Measurements from ENCODE around the gene RFC5. TPM values are rescaled to one million over a fixed set of nuclear protein-coding genes. Genes with fewer than 3 reads are reported as not detected.

RFC5 gene
- total RNA-seq, 1 experiment from 2014 or later, result 55.0 TPM

GRCh38 chr12:118029166-118029565 lies 12.7 kb downstream of the RFC5 start:
- no peaks in the 10 kb centered on the region for H3K27me3 ChIP-seq (ENCODE audit: control insufficient read depth, insufficient read depth, low read length)
- H3K36me3 ChIP-seq (replicated peaks; ENCODE audit: control insufficient read depth, insufficient read depth, low read length), result peaks cover 34% of the 10 kb centered on the region
- no peak for DNase-seq
- H3K4me3 ChIP-seq (ENCODE audit: insufficient read depth, low read depth, low read length), result no peak overlapping the region

- DNase-seq, result no peak
- H3K36me3 ChIP-seq (replicated peaks; ENCODE audit: control insufficient read depth, insufficient read depth, low read length), result peaks cover 31% of the 10 kb centered on the region
- H3K27me3 ChIP-seq (ENCODE audit: control insufficient read depth, insufficient read depth, low read length), result no peaks in the 10 kb centered on the region
- no peak overlapping the region for H3K4me3 ChIP-seq (ENCODE audit: insufficient read depth, low read depth, low read length)
Measured at GRCh38 chr12:118032188-118032587, 15.7 kb downstream of the RFC5 start.

GRCh38 chr12:118033323-118033722 lies 16.8 kb downstream of the RFC5 start:
- Histone ChIP-seq H3K27me3 (ENCODE audit: control insufficient read depth, insufficient read depth, low read length) (no peaks in the 10 kb centered on the region), H3K36me3 (replicated peaks; ENCODE audit: control insufficient read depth, insufficient read depth, low read length) (peaks cover 36% of the 10 kb centered on the region), H3K4me3 (ENCODE audit: insufficient read depth, low read depth, low read length) (no peak overlapping the region)
- DNase-seq, result no peak

DNA sequence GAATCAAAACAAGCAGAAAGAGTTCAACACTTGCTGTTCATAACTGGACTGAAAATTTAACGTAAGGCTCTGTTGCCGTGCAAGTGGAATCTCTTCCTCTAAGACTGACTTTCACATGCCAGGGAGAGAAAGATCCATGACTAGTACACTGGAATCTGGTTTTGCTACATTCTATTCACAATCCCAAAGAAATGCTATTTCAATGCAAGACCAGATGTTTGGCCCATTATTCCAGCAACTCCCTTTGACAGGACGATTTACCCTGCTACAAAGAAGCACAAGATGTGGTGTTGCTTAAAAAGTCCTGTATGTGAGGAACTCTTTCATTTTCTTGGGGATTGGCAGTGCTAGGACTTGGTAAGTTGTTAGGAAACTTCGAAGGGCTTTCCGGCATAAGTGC lies 17.4 kb downstream of the RFC5 start:
- DNase-seq, result no peak
- no peaks in the 10 kb centered on the region for H3K27me3 ChIP-seq (ENCODE audit: control insufficient read depth, insufficient read depth, low read length)
- peaks cover 37% of the 10 kb centered on the region for H3K36me3 ChIP-seq (replicated peaks; ENCODE audit: control insufficient read depth, insufficient read depth, low read length)
- H3K4me3 ChIP-seq (ENCODE audit: insufficient read depth, low read depth, low read length), result no peak overlapping the region

DNA sequence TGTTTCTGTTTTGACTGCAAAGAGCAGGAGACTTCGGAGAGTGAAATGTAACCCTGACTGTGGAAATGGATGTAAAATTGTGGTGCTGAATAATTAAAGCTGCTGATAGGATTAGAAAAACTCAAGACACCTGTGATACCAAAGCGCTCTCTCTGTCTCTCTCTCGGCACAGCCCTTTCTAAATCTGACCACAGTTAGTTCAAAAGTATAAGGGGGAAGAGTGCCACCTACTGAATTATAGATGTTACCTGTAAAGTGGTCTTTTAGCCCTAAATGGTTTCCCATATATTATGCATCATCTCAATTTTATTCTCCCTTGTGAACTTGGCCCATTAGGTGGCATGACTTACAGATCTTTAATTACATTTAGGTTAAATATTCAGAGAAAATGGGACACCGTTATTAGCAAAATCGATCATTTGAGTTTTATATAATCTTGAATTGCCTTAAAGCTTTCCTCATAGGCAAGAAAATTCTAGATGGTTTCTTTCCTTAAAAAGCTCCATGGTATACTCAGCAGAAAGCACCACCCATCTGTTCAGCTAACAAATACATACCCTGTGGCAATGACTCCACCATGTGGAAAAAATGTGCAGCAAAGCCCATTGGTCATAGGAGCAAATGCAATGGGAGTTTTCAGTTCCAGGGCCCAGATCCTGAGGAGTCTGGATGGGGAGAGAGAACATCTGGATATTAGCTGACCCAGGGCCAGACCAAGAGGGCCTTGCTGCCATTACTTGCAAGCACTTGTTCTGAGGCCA lies 18.1 kb downstream of the RFC5 start:
- Histone ChIP-seq H3K4me3 (ENCODE audit: insufficient read depth, low read depth, low read length) (no peak overlapping the region), H3K27me3 (ENCODE audit: control insufficient read depth, insufficient read depth, low read length) (no peaks in the 10 kb centered on the region), H3K36me3 (replicated peaks; ENCODE audit: control insufficient read depth, insufficient read depth, low read length) (peaks cover 39% of the 10 kb centered on the region)
- peak; percentile 45 for DNase-seq

DNA sequence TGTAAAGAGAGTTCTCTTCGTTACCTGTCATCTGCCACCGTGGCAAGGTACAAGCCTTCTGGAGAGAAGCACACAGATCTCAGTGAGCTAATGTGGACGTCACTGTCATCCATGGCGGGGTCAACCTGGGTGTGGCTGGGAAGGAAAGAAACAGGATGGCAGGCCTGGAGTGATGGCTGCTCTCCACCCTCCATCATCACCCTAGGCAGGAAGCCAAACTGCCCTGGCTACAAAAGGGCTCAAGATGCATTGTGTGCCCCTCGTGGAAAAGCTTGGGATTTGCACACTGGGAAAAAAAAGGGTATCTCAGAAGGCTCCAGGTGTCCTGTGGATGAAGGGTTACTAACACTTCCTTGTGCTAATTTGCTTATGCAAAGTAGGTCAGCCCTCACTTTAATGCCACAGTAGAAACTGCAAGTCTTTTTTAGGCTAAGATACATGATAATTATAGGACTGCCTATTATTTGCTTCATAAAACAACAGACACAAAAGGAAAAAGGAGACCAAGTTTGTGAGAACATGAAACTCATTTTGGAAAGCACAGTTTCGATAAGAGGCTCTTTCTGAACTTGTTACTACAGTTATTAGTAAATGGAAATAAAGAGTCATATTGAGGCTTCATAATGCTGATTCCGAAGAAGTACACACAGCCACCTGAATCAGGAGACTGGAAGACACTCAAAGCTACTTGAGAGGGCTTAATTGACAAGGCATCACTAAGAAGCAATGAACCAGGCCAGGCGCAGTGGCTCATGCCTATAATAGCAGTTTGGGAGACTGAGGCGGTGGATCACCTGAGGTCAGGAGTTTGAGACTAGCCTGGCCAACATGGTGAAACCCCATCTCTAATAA lies 18.9 kb downstream of the RFC5 start:
- H3K36me3 ChIP-seq (replicated peaks; ENCODE audit: control insufficient read depth, insufficient read depth, low read length), result peaks cover 36% of the 10 kb centered on the region
- DNase-seq, result no peak
- no peak overlapping the region for H3K4me3 ChIP-seq (ENCODE audit: insufficient read depth, low read depth, low read length)
- H3K27me3 ChIP-seq (ENCODE audit: control insufficient read depth, insufficient read depth, low read length), result no peaks in the 10 kb centered on the region

DNA sequence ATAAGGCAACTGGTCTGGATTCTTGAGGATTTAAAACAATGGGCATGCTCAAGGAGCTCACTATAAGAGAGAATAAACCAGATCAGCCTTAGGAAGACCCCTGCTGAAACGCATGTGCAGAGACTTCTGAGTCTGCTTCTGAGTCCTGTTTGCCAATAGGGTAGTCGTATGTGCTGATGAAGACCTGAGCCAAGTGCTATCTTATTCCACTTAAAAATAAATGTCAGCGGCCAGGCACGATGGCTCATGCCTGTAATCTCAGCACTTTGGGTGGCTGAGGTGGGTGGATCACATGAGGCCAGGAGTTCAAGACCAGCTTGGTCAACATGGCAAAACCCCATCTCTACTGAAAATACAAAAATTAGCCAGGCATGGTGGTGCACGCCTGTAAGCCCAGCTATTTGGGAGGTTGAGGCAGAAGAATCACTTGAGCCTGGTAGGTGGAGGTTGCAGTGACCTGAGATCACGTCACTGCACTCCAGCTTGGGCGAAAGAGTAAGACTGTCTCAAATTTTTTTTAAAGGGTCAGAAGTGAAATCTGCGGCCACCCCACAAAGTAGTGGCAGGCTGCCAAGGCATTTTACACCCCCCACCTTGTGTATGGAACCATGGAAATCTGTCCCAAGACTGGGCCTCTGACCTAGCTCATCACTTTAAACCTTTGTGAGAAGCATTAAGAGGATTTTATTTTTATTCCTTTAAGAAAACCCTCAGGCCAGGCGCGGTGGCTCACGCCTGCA lies 20.3 kb downstream of the RFC5 start:
- DNase-seq, result no peak
- no peaks in the 10 kb centered on the region for H3K27me3 ChIP-seq (ENCODE audit: control insufficient read depth, insufficient read depth, low read length)
- H3K4me3 ChIP-seq (ENCODE audit: insufficient read depth, low read depth, low read length), result no peak overlapping the region
- peaks cover 38% of the 10 kb centered on the region for H3K36me3 ChIP-seq (replicated peaks; ENCODE audit: control insufficient read depth, insufficient read depth, low read length)

DNA sequence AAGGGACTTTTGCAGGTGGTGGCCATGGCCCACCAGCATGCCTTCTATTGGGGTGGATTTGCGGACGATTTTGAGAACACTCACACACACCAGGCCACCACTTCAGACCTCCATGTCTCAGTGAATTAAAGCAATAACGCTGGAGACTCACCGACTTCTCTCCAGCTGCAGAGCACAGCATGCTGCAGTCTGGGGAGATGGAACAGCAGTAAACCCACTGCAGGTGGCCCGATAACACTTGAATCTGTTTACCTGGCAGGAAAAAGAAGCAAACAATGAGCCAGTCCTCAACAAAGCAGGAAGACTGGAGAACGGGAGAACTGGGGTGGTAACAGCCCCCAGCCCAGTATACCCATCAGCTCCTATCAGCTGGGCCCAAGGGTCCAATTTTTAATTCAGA lies 21.6 kb downstream of the RFC5 start:
- no peak overlapping the region for H3K4me3 ChIP-seq (ENCODE audit: insufficient read depth, low read depth, low read length)
- H3K36me3 ChIP-seq (replicated peaks; ENCODE audit: control insufficient read depth, insufficient read depth, low read length), result peaks cover 41% of the 10 kb centered on the region
- H3K27me3 ChIP-seq (ENCODE audit: control insufficient read depth, insufficient read depth, low read length), result no peaks in the 10 kb centered on the region
- no peak for DNase-seq

GRCh38 chr12:118042091-118042490 lies 25.6 kb downstream of the RFC5 start:
- H3K27me3 ChIP-seq (ENCODE audit: control insufficient read depth, insufficient read depth, low read length), result no peaks in the 10 kb centered on the region
- no peak for DNase-seq
- H3K36me3 ChIP-seq (replicated peaks; ENCODE audit: control insufficient read depth, insufficient read depth, low read length), result peaks cover 22% of the 10 kb centered on the region
- H3K4me3 ChIP-seq (ENCODE audit: insufficient read depth, low read depth, low read length), result no peak overlapping the region

- Histone ChIP-seq H3K27me3 (ENCODE audit: control insufficient read depth, insufficient read depth, low read length) (no peaks in the 10 kb centered on the region), H3K4me3 (ENCODE audit: insufficient read depth, low read depth, low read length) (no peak overlapping the region), H3K36me3 (replicated peaks; ENCODE audit: control insufficient read depth, insufficient read depth, low read length) (peaks cover 14% of the 10 kb centered on the region)
- DNase-seq, result no peak
Measured at GRCh38 chr12:118044075-118044474, 27.6 kb downstream of the RFC5 start.

DNA sequence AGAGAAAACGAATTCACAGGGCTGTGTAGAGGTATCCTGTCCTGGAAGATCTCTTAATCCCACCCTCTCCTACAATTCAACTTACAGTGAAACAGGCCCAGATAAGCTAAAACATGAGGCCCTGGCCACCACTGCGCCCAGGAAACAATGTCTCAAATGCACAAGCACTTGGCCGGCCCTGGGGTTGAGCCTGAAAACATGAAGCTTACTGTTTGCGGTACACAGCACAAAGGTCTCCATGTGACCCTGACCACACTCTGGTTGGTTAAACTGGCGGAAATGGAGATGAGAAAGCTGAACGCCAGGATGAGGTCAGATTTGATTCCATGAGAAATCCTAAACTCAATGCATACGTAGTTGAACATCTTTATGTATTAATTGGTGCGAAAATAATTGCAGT lies 28.1 kb downstream of the RFC5 start:
- no peaks in the 10 kb centered on the region for H3K27me3 ChIP-seq (ENCODE audit: control insufficient read depth, insufficient read depth, low read length)
- peaks cover 14% of the 10 kb centered on the region for H3K36me3 ChIP-seq (replicated peaks; ENCODE audit: control insufficient read depth, insufficient read depth, low read length)
- DNase-seq, result no peak
- no peak overlapping the region for H3K4me3 ChIP-seq (ENCODE audit: insufficient read depth, low read depth, low read length)

DNA sequence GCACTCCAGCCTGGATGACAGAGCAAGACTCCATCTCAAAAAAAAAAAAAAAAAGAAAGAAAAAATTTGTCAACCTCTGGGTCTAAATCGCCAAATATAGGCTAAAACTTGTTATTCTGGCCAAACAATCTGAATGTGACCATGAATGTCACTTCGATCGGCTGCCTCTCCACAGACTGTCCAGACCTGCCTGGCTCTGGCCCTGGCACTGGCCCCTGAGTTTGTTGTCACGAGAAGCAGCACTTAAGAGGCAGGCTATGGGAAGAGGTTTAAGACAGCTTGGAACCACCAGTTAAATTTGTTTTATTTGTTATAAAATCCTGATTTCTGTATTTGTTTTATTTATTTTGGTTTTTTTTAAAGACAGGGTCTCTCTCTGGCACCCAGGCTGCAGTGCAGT lies 29.9 kb downstream of the RFC5 start:
- no peak overlapping the region for H3K4me3 ChIP-seq (ENCODE audit: insufficient read depth, low read depth, low read length)
- no peak for DNase-seq
- H3K27me3 ChIP-seq (ENCODE audit: control insufficient read depth, insufficient read depth, low read length), result no peaks in the 10 kb centered on the region
- peaks cover 10% of the 10 kb centered on the region for H3K36me3 ChIP-seq (replicated peaks; ENCODE audit: control insufficient read depth, insufficient read depth, low read length)

DNA sequence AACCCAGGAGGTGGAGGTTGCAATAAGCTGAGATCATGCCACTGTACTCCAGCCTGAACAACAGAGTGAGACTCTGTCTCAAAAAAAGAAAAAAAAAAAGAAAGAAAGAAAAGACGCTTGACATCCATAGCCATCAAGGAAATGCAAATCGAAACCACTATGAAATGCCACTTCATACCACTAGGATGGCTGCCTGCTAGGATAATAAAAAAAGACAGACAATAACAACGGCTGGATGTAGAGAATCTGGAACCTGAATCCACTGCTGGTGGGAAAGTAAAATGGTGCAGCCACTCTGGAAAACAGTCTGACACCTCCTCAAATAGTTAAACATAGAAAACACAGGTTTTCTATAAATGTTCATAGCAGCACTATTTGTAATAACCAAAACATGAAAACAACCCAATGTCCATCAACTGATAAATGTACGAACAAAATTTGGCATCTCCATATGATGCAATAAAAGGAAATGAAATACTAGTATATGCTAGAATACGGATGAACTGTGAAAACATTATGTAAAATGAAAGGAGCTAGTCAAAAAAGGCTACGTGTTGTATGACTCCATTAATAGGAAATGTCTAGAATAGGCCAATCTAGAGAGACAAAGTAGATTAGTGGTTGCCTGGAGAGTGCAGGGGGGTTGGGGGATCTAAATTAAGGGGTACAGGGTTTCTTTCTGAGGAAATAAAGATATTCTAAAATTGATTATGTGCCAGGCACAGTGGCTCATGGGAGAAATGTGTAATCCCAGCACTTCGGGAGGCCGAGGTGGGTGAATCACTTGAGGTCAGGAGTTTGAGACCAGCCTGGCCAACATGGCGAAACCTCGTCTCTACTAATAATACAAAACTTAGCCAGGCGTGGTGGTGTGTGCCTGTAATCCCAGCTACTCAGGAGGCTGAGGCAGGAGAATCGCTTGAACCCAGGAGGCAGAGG lies 34.7 kb downstream of the RFC5 start:
- no peak overlapping the region for H3K4me3 ChIP-seq (ENCODE audit: insufficient read depth, low read depth, low read length)
- no peak for DNase-seq
- peaks cover 4% of the 10 kb centered on the region for H3K36me3 ChIP-seq (replicated peaks; ENCODE audit: control insufficient read depth, insufficient read depth, low read length)
- no peaks in the 10 kb centered on the region for H3K27me3 ChIP-seq (ENCODE audit: control insufficient read depth, insufficient read depth, low read length)
